ENCODE data around the gene GLI3. TPM values are rescaled to one million over a fixed set of nuclear protein-coding genes. Genes with fewer than 3 reads are reported as not detected.

Gene GLI3
- total and polyA plus RNA-seq, 2 of the 4 experiments (the other 2 are of a cell fraction): 1.3 to 3.9 TPM

- H3K18ac ChIP-seq (ENCODE audit: low read depth, low read length): no peak overlapping the region
- TF ChIP-seq CTCF (conservative IDR thresholded peaks at IDR 0.05; ENCODE audit: low read depth, low read length) (peak; percentile 43), CEBPB (IDR thresholded peaks at IDR 0.05; ENCODE audit: low read depth, low read length) (no peak)
- no peak overlapping the region for H3K27ac ChIP-seq (ENCODE audit: insufficient read depth, low read length)
- H3K79me1 ChIP-seq (ENCODE audit: low read depth in 1 of 2, low read length in 2 of 2): no peaks in the 10 kb centered on the region
- H2AK5ac ChIP-seq (ENCODE audit: low read depth, low read length): no peak overlapping the region
- H3K36me3 ChIP-seq (ENCODE audit: control insufficient read depth, insufficient read depth, low read length): no peaks in the 10 kb centered on the region
- H3K4me1 ChIP-seq (ENCODE audit: control insufficient read depth, insufficient read depth, low read length): no peaks in the 10 kb centered on the region
- no peaks in the 10 kb centered on the region for H4K20me1 ChIP-seq (ENCODE audit: insufficient read depth, low read length)
- peak overlapping the region; percentile 65 for H2AFZ ChIP-seq (replicated peaks; ENCODE audit: low read length, poor library complexity)
- no peak overlapping the region; the same call in 1 of the 2 replicates for H3K23ac ChIP-seq (ENCODE audit: low read depth, low read length)
- no peak overlapping the region for H2BK5ac ChIP-seq (ENCODE audit: low read depth, low read length, poor library complexity, severe bottlenecking)
- in situ Hi-C loops (cut with MboI; ENCODE audit: low sequenced_read_pairs): no loop called here
- no peak overlapping the region for H2BK120ac ChIP-seq (ENCODE audit: low read depth, low read length)
- WGBS, 2 experiments (ENCODE audit: extremely low coverage in 2 of 2, insufficient read length in 1 of 2): 100% methylated on average over 1 of the region's 3 CpGs; no CpG with 5 or more reads in 1 of the 2 experiments
- peak; percentile 95 for ATAC-seq (ENCODE audit: low read depth)
- CTCF ChIA-PET: interaction anchor here (0.6 to 1.6 kb wide), 3 partner anchors 9 to 294 kb away, joined by 3 to 4 read pairs (median 3); no protein-coding TSS in a partner anchor
- H3K56ac ChIP-seq (ENCODE audit: extremely low read depth, insufficient read depth, low read length): no peak overlapping the region
- H3K4me2 ChIP-seq (ENCODE audit: low read depth, low read length): no peak overlapping the region
- no TSS peak for BruUV-seq (replicated peaks)
- H3K9me3 ChIP-seq (ENCODE audit: control insufficient read depth, insufficient read depth, low read length): no peaks in the 10 kb centered on the region
- no peak overlapping the region; the same call in 2 of the 3 replicates for H2BK15ac ChIP-seq (ENCODE audit: low read depth, low read length)
- H3K14ac ChIP-seq (replicated peaks; ENCODE audit: low read depth, low read length): no peak overlapping the region
- H3K4ac ChIP-seq (ENCODE audit: low read depth, low read length): no peak overlapping the region
- no peak overlapping the region; the same call in 1 of the 2 replicates for H4K91ac ChIP-seq (ENCODE audit: insufficient read depth, low read depth, low read length)
- intact Hi-C loops (cut with micrococcal nuclease): no loop called here
- peaks cover 6% of the 10 kb centered on the region for H3K27me3 ChIP-seq (ENCODE audit: control insufficient read depth, insufficient read depth, low read length)
- H3K9ac ChIP-seq (ENCODE audit: low read depth, low read length): no peak overlapping the region
- H4K5ac ChIP-seq (ENCODE audit: low read depth, low read length): no peak overlapping the region
- H3K9me1 ChIP-seq (ENCODE audit: insufficient read depth, low read length): no peaks in the 10 kb centered on the region; the same call in 1 of the 2 replicates
- peak overlapping the region; percentile 57 for H2AK9ac ChIP-seq (replicated peaks; ENCODE audit: low read depth, low read length, poor library complexity)
- H3K4me3 ChIP-seq (ENCODE audit: insufficient read depth, low read depth, low read length): no peak overlapping the region
- H4K8ac ChIP-seq (ENCODE audit: low read depth in 2 of 2, low read length in 2 of 2): no peak overlapping the region
- DNase-seq: peak; percentile 59
- dilution Hi-C loops (cut with HindIII; ENCODE audit: low sequenced_read_pairs, unreplicated experiment): no loop called here
- POLR2A ChIA-PET (ENCODE audit: unreplicated experiment): no interaction called here
- 0 out of 2 replicates have a peak overlapping the region, but pooled peaks have one; percentile 21 for H2BK20ac ChIP-seq (ENCODE audit: low read depth, low read length)
Observed at GRCh38 chr7:42272793-42273665, 36.0 kb upstream of the GLI3 start.

All from IMR-90 (cell line).